ENCODE data around the gene TSPAN18. TPM values are rescaled to one million over a fixed set of nuclear protein-coding genes. Genes with fewer than 3 reads are reported as not detected.

Gene TSPAN18
- total RNA-seq, 1 experiment from 2014 or later: 0.57 TPM

DNA sequence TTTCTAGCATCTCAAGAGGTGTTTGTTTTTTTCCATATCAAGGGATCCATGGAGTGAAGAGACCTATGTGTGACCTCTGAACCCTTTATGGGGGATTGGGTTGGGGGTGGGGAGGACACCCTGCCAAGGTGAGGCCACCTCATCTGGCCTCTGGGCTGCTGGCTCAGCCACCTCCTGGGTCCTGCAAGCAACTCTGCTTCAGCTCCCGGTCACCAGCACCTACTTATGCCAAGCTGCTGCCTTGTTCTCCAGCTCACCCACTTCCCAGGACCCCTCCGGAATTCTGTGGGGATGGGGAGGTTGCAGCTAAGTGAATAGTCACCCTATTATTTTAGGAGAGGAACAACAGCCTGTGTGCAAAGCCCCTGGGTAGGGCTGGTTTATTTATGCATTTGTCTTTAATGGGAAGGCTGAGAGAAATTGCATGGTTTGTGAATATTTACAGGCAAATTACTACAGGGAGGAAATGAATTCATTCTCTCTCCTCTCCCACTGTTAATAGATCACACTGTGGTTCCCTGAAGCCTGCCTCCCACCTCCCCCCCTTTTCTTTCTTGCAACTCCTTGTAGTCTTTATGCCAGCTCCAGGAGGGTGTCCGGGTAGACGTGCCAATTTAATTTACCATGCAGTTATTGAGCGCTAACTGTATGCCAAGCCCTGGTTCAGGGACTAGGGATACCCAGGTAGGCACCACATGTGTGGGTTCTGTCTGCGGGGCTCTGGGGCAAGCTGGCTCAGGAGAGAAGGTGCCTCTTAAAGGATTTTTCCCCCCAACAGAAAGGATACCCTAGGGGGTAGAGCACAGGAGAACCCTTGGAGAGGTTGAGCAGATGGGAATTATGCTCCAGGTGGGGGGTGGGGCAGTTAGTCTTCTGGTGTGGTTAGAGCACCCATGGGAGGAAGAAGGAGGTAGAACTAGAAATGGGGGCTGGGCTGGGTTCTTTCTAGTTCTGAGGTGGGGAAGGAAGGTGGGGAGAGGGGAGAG is 50.7 kb downstream of the TSPAN18 start:
- DNase-seq (ENCODE audit: low read depth): no peak

GRCh38 chr11:44778195-44779100 is 51.7 kb downstream of the TSPAN18 start:
- DNase-seq (ENCODE audit: low read depth): no peak

- no peak for DNase-seq (ENCODE audit: low read depth)
These were observed 53.2 kb downstream of the TSPAN18 start for GRCh38 chr11:44779736-44780520.

- DNase-seq (ENCODE audit: low read depth): no peak
These were observed 54.3 kb downstream of the TSPAN18 start for GRCh38 chr11:44780940-44781631.

- no peak for DNase-seq (ENCODE audit: low read depth)
These were observed 54.9 kb downstream of the TSPAN18 start for GRCh38 chr11:44781655-44782054.

- no peak for DNase-seq (ENCODE audit: low read depth)
These were observed 55.7 kb downstream of the TSPAN18 start for GRCh38 chr11:44782478-44782877.

DNA sequence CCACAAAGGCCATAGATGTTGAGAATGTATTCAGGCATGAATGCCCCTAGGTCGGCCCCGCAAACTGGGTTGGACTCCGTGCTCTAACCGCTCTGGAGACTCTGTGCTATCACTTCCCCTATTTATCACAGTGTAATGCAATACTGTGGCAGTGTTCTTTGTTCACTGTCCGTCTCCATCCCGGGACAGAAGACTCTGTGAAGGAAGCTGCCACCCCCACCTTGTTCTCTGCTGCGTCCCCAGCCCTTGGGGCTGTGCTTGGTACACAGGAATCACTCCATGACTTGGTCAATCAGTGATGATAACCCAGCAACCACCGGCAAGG is 57.6 kb downstream of the TSPAN18 start:
- DNase-seq (ENCODE audit: low read depth): no peak

DNA sequence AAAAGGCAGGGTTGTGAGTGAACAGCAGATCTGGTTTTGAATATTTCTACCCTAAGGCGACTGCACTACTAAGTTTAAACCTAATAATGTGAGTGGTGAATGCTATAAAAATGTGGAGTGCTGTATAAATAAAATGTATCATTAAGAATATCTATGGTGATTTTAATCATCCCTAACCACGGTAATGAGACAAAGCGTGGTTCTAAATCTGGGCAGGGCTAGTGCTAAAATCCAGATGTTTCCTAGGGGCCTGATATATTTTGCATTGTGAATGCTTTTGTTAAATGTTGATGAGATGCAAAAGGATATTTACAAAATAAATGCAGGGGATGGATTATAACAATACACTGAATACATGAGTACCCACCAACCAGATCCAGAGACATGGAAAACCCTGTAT is 58.1 kb downstream of the TSPAN18 start:
- no peak for DNase-seq (ENCODE audit: low read depth)

DNA sequence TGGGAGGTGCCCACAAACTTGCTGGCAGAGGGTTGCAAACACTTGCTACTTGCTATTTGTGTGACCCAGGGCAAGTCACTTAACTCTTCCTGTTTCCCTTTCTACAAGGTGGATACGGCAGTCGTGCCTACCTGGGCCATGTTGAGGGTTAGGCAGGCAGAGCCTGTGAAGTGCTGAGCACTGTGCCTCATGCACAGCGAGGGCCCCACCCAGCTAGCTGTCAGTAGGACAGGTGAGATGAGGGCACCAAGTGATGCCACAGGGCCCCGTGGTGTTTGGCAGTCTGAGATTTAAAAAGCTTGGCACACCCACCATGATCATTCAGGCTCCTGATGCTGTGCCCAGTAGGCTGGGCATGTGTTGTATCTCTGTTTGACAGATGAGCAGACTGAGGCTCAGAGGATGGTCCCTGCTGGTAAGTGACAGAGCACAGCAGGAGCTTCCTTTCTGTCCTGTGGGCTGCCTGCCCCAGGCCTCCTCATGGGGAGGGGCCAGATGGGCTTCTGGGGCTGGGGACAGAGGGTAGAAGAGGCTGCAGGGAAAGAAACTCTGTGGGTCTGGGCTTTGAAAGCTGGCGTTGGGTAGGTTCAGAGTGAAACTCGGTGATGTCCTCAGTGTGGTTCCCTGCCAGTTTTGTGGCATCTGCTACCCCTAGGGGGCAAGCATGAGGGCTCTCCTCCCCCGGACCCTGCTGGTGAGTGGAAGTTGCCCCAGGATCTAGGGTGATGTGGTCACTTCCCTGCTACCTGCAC is 59.3 kb downstream of the TSPAN18 start:
- no peak for DNase-seq (ENCODE audit: low read depth)

- no peak for DNase-seq (ENCODE audit: low read depth)
These were observed 60.3 kb downstream of the TSPAN18 start for GRCh38 chr11:44787070-44787469.

GRCh38 chr11:44787981-44788380 is 61.2 kb downstream of the TSPAN18 start:
- no peak for DNase-seq (ENCODE audit: low read depth)

- DNase-seq (ENCODE audit: low read depth): no peak
These were observed 61.9 kb downstream of the TSPAN18 start for GRCh38 chr11:44788536-44789261.

DNA sequence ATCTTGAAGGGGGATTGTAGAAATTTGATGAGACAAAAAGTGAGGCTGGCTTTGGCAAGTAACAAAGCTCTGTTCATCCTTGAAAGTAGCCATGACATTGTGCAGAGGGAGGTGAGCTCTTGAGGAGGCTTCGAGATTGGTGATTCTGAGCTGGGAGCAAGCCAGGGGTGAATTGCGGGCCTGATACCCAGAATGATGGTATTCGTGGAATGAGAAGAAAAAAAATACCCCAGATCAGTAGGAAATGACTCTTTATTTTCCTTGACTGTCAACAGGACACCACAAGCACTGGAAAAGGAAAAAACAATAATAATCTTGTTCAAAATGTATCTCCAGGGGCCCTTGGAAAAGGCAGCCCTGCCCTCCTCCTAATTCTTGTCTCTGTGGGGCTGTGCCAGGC is 62.7 kb downstream of the TSPAN18 start:
- no peak for DNase-seq (ENCODE audit: low read depth)

DNA sequence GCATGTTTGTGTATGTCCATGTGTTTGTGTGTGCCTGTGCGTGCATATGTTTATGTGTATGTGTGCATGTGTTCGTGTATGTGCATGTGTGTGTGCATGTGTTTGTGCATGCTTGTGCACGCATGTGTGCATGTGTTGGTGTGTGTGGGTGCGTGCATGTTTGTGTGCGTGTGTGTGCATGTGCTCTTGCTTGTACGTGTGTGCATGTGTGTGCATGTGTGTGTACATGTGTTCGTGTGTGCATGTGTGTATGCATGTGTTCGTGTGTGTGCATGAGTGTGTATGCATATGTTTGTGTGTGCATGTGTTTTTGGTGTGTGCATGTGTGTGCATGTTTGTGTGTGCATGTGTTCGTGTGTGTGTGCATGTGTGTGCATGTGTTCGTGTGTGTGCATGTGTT is 63.4 kb downstream of the TSPAN18 start:
- DNase-seq (ENCODE audit: low read depth): no peak

- no peak for DNase-seq (ENCODE audit: low read depth)
These were observed 64.7 kb downstream of the TSPAN18 start for GRCh38 chr11:44791316-44791925.

DNA sequence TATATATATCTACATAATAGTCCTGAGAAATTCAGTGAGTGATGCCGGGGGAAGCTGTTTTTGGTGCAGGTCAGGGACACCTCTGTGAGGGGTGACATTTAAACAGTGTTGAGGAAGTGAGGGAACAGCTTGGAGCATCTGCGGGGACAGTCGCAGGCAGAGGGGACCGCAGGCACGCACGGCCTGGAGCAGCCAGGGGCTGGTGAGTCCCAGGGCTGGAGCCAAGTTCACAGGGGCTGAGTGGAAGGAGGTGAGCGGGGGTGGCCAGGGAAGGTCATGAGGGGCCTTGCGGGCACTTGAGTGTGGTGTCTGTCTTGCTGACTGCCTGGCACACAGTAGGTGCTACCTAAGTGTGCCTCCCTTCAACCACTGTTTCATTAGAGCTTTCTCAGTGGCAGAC is 65.4 kb downstream of the TSPAN18 start:
- no peak for DNase-seq (ENCODE audit: low read depth)

DNA sequence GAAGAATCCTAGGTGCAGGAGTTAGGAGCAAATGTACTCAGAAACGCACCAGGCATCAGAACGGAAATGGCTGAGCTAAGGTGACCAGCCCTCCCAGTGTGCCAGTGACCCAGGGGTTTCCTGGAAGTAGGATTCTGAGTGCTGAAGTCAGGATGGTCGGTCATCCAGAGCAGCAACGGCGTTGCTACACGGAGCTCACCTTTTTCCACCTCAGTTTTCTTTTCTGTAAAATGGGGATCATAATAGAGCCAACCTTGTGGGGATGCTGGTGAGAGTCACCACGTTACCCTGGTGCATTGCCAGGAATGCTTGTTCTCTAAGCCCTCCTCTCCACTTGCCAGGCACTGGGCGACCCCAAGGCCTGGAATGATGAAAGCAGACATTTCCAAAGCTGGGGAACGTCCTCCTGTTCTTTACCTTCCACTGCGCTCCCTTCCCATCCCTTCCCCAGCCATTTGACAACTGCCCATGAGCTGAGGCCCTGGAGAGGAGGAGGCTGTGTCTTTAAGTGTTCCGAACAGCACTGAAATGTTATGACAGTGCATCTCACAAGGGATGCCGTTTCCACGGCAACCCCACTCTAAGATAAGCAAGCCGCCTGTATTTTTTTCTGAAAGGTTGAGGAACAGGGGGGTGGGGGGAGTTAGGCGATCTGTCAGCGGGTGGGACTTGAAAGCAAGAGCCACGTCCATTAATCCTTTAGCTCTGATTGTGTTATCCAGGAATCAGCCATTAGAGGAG is 66.8 kb downstream of the TSPAN18 start:
- no peak for DNase-seq (ENCODE audit: low read depth)

- no peak for DNase-seq (ENCODE audit: low read depth)
These were observed 69.2 kb downstream of the TSPAN18 start for GRCh38 chr11:44795803-44796535.

Data from Daoy (cell line).